A549 (cell line): Measurements from ENCODE around the gene COX11.

Source experiments
- CBX8 ChIP-seq: fragments of 200-600 bp; sonication (generic); IDR thresholded peaks from 2 replicates; pipeline ENCODE4 v1.6.1; 2016
- CTCF ChIP-seq: fragments of >200 bp; sonication (Bioruptor Twin); formaldehyde crosslinking; IDR thresholded peaks from 3 replicates; pipeline ENCODE4 v1.5.1; 2016
- ELK1 ChIP-seq: fragments of 150-350 bp; IDR thresholded peaks from 2 replicates; pipeline ENCODE4 v1.6.1; 2014; ENCODE audit warnings: low read depth, mild to moderate bottlenecking, low read length
- EP300 ChIP-seq, 2 experiments: fragments of >200 bp; sonication (Bioruptor Twin); formaldehyde crosslinking; IDR thresholded peaks; 2 replicates in 1 of 2; 3 replicates in 1 of 2; pipeline ENCODE4 v1.6.1; 2016 to 2017
- ESRRA ChIP-seq: fragments of 150-350 bp; IDR thresholded peaks from 2 replicates; pipeline ENCODE4 v1.6.1; 2014; ENCODE audit warnings: mild to moderate bottlenecking, low read length, borderline replicate concordance
- KDM5A ChIP-seq: fragments of 200-600 bp; sonication (generic); IDR thresholded peaks from 2 replicates; pipeline ENCODE4 v1.6.1; 2016; ENCODE audit warnings: antibody characterized with exemption, mild to moderate bottlenecking
- MAFK ChIP-seq: fragments of 450-650 bp; IDR thresholded peaks from 2 replicates; pipeline ENCODE4 v1.6.1; 2014; ENCODE audit not compliant: partially characterized antibody
- MAX ChIP-seq: IDR thresholded peaks from 2 replicates; pipeline ENCODE4 v1.6.1; 2012
- POLR2A ChIP-seq: IDR thresholded peaks from 2 replicates; pipeline ENCODE4 v1.6.1; 2012; ENCODE audit warnings: mild to moderate bottlenecking, low read length
- RCOR1 ChIP-seq: fragments of 150-350 bp; IDR thresholded peaks from 2 replicates; pipeline ENCODE4 v1.6.1; 2014; ENCODE audit warnings: antibody characterized with exemption, low read length, low read depth
- RFX5 ChIP-seq: fragments of 450-650 bp; IDR thresholded peaks from 2 replicates; pipeline ENCODE4 v1.7.1; 2014; ENCODE audit warnings: antibody characterized with exemption, mild to moderate bottlenecking, moderate library complexity
- SMC3 ChIP-seq: fragments of >200 bp; sonication (Bioruptor Twin); formaldehyde crosslinking; IDR thresholded peaks from 3 replicates; pipeline ENCODE4 v1.6.1; 2018; ENCODE audit warnings: inconsistent platforms
- USF2 ChIP-seq: fragments of 450-650 bp; IDR thresholded peaks from 2 replicates; pipeline ENCODE4 v1.6.1; 2014; ENCODE audit warnings: antibody characterized with exemption

- no peak for TF ChIP-seq POLR2A
- TF ChIP-seq CTCF: no peak
- no peak for TF ChIP-seq SMC3
- TF ChIP-seq EP300 (IDR thresholded peaks at IDR 0.05): no peak
- no peak for TF ChIP-seq MAX
- TF ChIP-seq RFX5: no peak
- no peak for TF ChIP-seq KDM5A
- TF ChIP-seq CBX8: no peak
- TF ChIP-seq MAFK: no peak
- no peak for TF ChIP-seq ESRRA
- no peak for TF ChIP-seq USF2
- TF ChIP-seq RCOR1: no peak
- no peak for TF ChIP-seq ELK1
These were observed 28.0 kb upstream of the COX11 start for GRCh38 chr17:54996441-54996840.
